Astrocyte of the spinal cord (primary cell): Measurements from ENCODE around the gene MT3.

Source experiments
- DNase-seq: peaks from one replicate; pipeline ENCODE4 v3.0.0; 2011; ENCODE audit warnings: low read depth, low spot score
- H3K4me3 ChIP-seq: 2 replicates; pipeline ENCODE4 v1.5.1; 2011; ENCODE audit warnings: low read depth, mild to moderate bottlenecking, low read length, moderate library complexity
- CTCF ChIP-seq: IDR thresholded peaks from 2 replicates; pipeline ENCODE4 v1.5.1; 2012; ENCODE audit warnings: low read depth, mild to moderate bottlenecking, low read length, inconsistent platforms
- in situ Hi-C: cut with HindIII; loops from 2 replicates; pipeline ENCODE4 v1.10.0; 2017; ENCODE audit warnings: low sequenced_read_pairs

The MT3 gene

GRCh38 chr16:56589141-56590039, at the start of gene MT3:
MT3 (plus strand) TSS chr16:56589528; CDS start chr16:56589591, 63 bp downstream.
- H3K4me3 ChIP-seq: no peak within 1 kb of the TSS
- no peak for TF ChIP-seq CTCF
- in situ Hi-C loops: no loop called here
- DNase-seq: no peak

- H3K4me3 ChIP-seq: no peak overlapping the region
- no peak for DNase-seq
- in situ Hi-C loops: no loop called here
- TF ChIP-seq CTCF: no peak
These were observed 49.7 kb upstream of the MT3 start for GRCh38 chr16:56539656-56540055.

- no peak for TF ChIP-seq CTCF
- DNase-seq: no peak
- in situ Hi-C loops: no loop called here
- no peak overlapping the region for H3K4me3 ChIP-seq
These were observed 47.3 kb upstream of the MT3 start for GRCh38 chr16:56542039-56542438.

GRCh38 chr16:56547120-56547948, 42.0 kb upstream of the MT3 start:
- in situ Hi-C loops: no loop called here
- peak; percentile 33 for DNase-seq
- no peak overlapping the region for H3K4me3 ChIP-seq
- TF ChIP-seq CTCF: no peak

- no peak overlapping the region for H3K4me3 ChIP-seq
- no peak for DNase-seq
- TF ChIP-seq CTCF: no peak
- in situ Hi-C loops: no loop called here
These were observed 41.3 kb upstream of the MT3 start for GRCh38 chr16:56547949-56548567.

GRCh38 chr16:56549161-56549560, 40.2 kb upstream of the MT3 start:
- no peak for TF ChIP-seq CTCF
- DNase-seq: no peak
- in situ Hi-C loops: no loop called here
- no peak overlapping the region for H3K4me3 ChIP-seq
